Liver (tissue), 9 donors: Measurements from ENCODE around the gene PDZRN4. TPM values are rescaled to one million over a fixed set of nuclear protein-coding genes. Genes with fewer than 3 reads are reported as not detected.
"Not testable (repeated sequence)": the region's sequence is repeated elsewhere in the genome, so short reads cannot be mapped to it uniquely, and the experiment has no call there.

ENCODE experiments used
- DNase-seq: peaks from one replicate; pipeline ENCODE4 v3.0.0-alpha.2; 2017; ENCODE audit warnings: low spot score
- H3K27ac ChIP-seq, 2 donors: one replicate each; pipeline ENCODE4 v1.7.0; 2013; ENCODE audit warnings: inconsistent platforms in 2 of 2, low read length in 2 of 2, control low read depth in 1 of 2, low read depth in 1 of 2, mild to moderate bottlenecking in 1 of 2
- H3K27me3 ChIP-seq, 4 donors: one replicate each; pipeline versions ENCODE4 v1.6.1 to v1.7.0; 2013; ENCODE audit warnings: low read length in 3 of 4, inconsistent platforms in 1 of 4, mild to moderate bottlenecking in 1 of 4, moderate library complexity in 1 of 4; ENCODE audit not compliant: control insufficient read depth in 4 of 4, insufficient read depth in 4 of 4
- H3K36me3 ChIP-seq, 4 donors: one replicate each; pipeline versions ENCODE4 v1.6.1 to v1.7.0; 2013; ENCODE audit warnings: low read length in 3 of 4, mild to moderate bottlenecking in 3 of 4, low read depth in 1 of 4, moderate library complexity in 1 of 4; ENCODE audit not compliant: control insufficient read depth in 4 of 4, insufficient read depth in 3 of 4
- H3K4me1 ChIP-seq, 4 donors: one replicate each; pipeline versions ENCODE4 v1.6.1 to v1.7.0; 2013; ENCODE audit warnings: low read length in 3 of 4, mild to moderate bottlenecking in 3 of 4, moderate library complexity in 1 of 4; ENCODE audit not compliant: control insufficient read depth in 4 of 4, insufficient read depth in 4 of 4
- H3K4me3 ChIP-seq, 3 donors: one replicate each; pipeline versions ENCODE4 v1.6.1 to v1.7.0; 2013; ENCODE audit warnings: low read length in 3 of 3, control low read depth in 1 of 3, low read depth in 1 of 3, mild to moderate bottlenecking in 1 of 3
- H3K9ac ChIP-seq, 2 donors: one replicate each; pipeline ENCODE4 v1.7.0; 2013; ENCODE audit warnings: low read length in 2 of 2, mild to moderate bottlenecking in 2 of 2, moderate library complexity in 2 of 2, control low read depth in 1 of 2, low read depth in 1 of 2
- H3K9me3 ChIP-seq, 4 donors: one replicate each; pipeline versions ENCODE4 v1.6.1 to v1.7.0; 2013; ENCODE audit warnings: low read length in 3 of 4; ENCODE audit not compliant: control insufficient read depth in 4 of 4
- FOXA1 ChIP-seq: IDR thresholded peaks from 2 replicates; pipeline ENCODE4 v1.6.1; 2016; ENCODE audit warnings: antibody characterized with exemption
- FOXA2 ChIP-seq: IDR thresholded peaks from 2 replicates; pipeline ENCODE4 v1.6.1; 2016; ENCODE audit warnings: antibody characterized with exemption
- GABPA ChIP-seq, 2 donors: IDR thresholded peaks in 1 of 2; conservative IDR thresholded peaks in 1 of 2; 2 replicates each; pipeline ENCODE4 v1.6.1; 2016; ENCODE audit warnings: antibody characterized with exemption in 2 of 2, mild to moderate bottlenecking in 1 of 2, moderate library complexity in 1 of 2
- HNF4A ChIP-seq, 2 donors: conservative IDR thresholded peaks; 2 replicates each; pipeline ENCODE4 v1.6.1; 2016; ENCODE audit warnings: antibody characterized with exemption in 2 of 2, mild to moderate bottlenecking in 2 of 2
- HNF4G ChIP-seq: IDR thresholded peaks from 2 replicates; pipeline ENCODE4 v1.6.1; 2016; ENCODE audit warnings: antibody characterized with exemption
- JUND ChIP-seq, 2 donors: IDR thresholded peaks; 2 replicates each; pipeline ENCODE4 v1.6.1; 2016; ENCODE audit warnings: antibody characterized with exemption in 2 of 2
- MAX ChIP-seq: IDR thresholded peaks from 2 replicates; pipeline ENCODE4 v1.6.1; 2016; ENCODE audit warnings: antibody characterized with exemption
- NR2F2 ChIP-seq: IDR thresholded peaks from 2 replicates; pipeline ENCODE4 v1.6.1; 2016; ENCODE audit warnings: antibody characterized with exemption
- RAD21 ChIP-seq, 2 donors: IDR thresholded peaks; 2 replicates each; pipeline ENCODE4 v1.6.1; 2016; ENCODE audit warnings: antibody characterized with exemption in 2 of 2, mild to moderate bottlenecking in 2 of 2
- REST ChIP-seq: IDR thresholded peaks from 2 replicates; pipeline ENCODE4 v1.6.1; 2016; ENCODE audit warnings: antibody characterized with exemption, mild to moderate bottlenecking
- RXRA ChIP-seq, 2 donors: IDR thresholded peaks; 2 replicates each; pipeline ENCODE4 v1.6.1; 2017 to 2018; ENCODE audit warnings: antibody characterized with exemption in 2 of 2, mild to moderate bottlenecking in 1 of 2
- SP1 ChIP-seq: IDR thresholded peaks from 2 replicates; pipeline ENCODE4 v1.6.1; 2018; ENCODE audit warnings: antibody characterized with exemption, mild to moderate bottlenecking
- YY1 ChIP-seq: IDR thresholded peaks from 2 replicates; pipeline ENCODE4 v1.6.1; 2016; ENCODE audit warnings: antibody characterized with exemption, mild to moderate bottlenecking
- WGBS: extraction: QIAGEN DNeasy Blood & Tissue Kit; methylation state at CpG from one replicate; pipeline ENCODE4 v1.1.7; 2013; 5-methylcytosine and 5-hydroxymethylcytosine counted together
- polyA plus RNA-seq, 2 donors: library from polyadenylated mRNA; stranded (reverse) in 1 of 2; unstranded in 1 of 2; fragments of 200-250 nt in 1 of 2; fragments of >200 nt in 1 of 2; fragmentation: Nextera tagmentation in 1 of 2; extraction: Ambion mirVana in 1 of 2; gene quantifications; one replicate each; pipeline versions ENCODE4 v1.2.1 to v1.2.3, GENCODE V29; 2013 to 2015
- total RNA-seq, 2 donors: library from RNA; depleted of rRNA; stranded (reverse); fragments of >200 nt; gene quantifications; one replicate each; pipeline ENCODE4 v1.2.3, GENCODE V29; 2014
- donor health status: healthy.
- donor health status: healthy.
- donor health status: healthy.
- donor health status: healthy.
- donor health status: healthy.

PDZRN4 gene
- total and polyA plus RNA-seq, 4 donors = 0.11 to 1.1 (median 0.24) TPM

GRCh38 chr12:41304526-41304925, 116.4 kb downstream of the PDZRN4 start:
- H3K4me1 ChIP-seq = no peaks in the 10 kb centered on the region
- DNase-seq = no peak
- no peak overlapping the region for H3K9ac ChIP-seq
- H3K27ac ChIP-seq = no peak overlapping the region
- no peak for TF ChIP-seq FOXA1
- TF ChIP-seq REST = no peak
- no peak for TF ChIP-seq YY1
- no peak for TF ChIP-seq FOXA2
- no peak for TF ChIP-seq JUND (IDR thresholded peaks at IDR 0.05)
- no peak for TF ChIP-seq RXRA (IDR thresholded peaks at IDR 0.05)
- no peak for TF ChIP-seq MAX
- TF ChIP-seq RAD21 (IDR thresholded peaks at IDR 0.05) = no peak
- no peak for TF ChIP-seq GABPA (IDR thresholded peaks at IDR 0.05 in 1 of 2, conservative IDR thresholded peaks at IDR 0.05 in 1 of 2)
- no peak for TF ChIP-seq NR2F2
- no peak for TF ChIP-seq SP1
- TF ChIP-seq HNF4A (conservative IDR thresholded peaks at IDR 0.05) = no peak
- WGBS = 83% methylated on average over 1 of the region's 1 CpG
- no peaks in the 10 kb centered on the region for H3K36me3 ChIP-seq
- no peak overlapping the region for H3K4me3 ChIP-seq
- no peaks in the 10 kb centered on the region for H3K9me3 ChIP-seq
- no peaks in the 10 kb centered on the region for H3K27me3 ChIP-seq

GRCh38 chr12:41310367-41310766, 122.2 kb downstream of the PDZRN4 start:
- Histone ChIP-seq H3K36me3 (no peaks in the 10 kb centered on the region), H3K27me3 (no peaks in the 10 kb centered on the region), H3K4me3 (no peak overlapping the region), H3K9ac (no peak overlapping the region), H3K9me3 (no peaks in the 10 kb centered on the region), H3K27ac (no peak overlapping the region), H3K4me1 (no peaks in the 10 kb centered on the region)
- TF ChIP-seq FOXA1 (no peak), RXRA (IDR thresholded peaks at IDR 0.05) (no peak), HNF4G (no peak)
- DNase-seq = no peak
- 88% methylated on average over 2 of the region's 2 CpGs for WGBS

- Histone ChIP-seq H3K27me3 (no peaks in the 10 kb centered on the region), H3K9me3 (no peaks in the 10 kb centered on the region), H3K36me3 (no peaks in the 10 kb centered on the region), H3K4me1 (no peaks in the 10 kb centered on the region), H3K9ac (no peak overlapping the region), H3K27ac (no peak overlapping the region), H3K4me3 (no peak overlapping the region)
- TF ChIP-seq MAX (no peak), YY1 (no peak), FOXA1 (no peak)
- WGBS = 89% methylated on average over 2 of the region's 2 CpGs
- no peak for DNase-seq
These were observed 123.8 kb downstream of the PDZRN4 start for GRCh38 chr12:41311883-41312282.

- not testable (repeated sequence) for H3K36me3 ChIP-seq, H3K9me3 ChIP-seq, DNase-seq, H3K27me3 ChIP-seq, H3K4me3 ChIP-seq, H3K9ac ChIP-seq, H3K27ac ChIP-seq, H3K4me1 ChIP-seq
- WGBS = 68% methylated on average over 4 of the region's 4 CpGs
These were observed 124.3 kb downstream of the PDZRN4 start for GRCh38 chr12:41312451-41312850.
